H1 (cell line): ENCODE measurements around the gene DYDC2. TPM values are rescaled to one million over a fixed set of nuclear protein-coding genes. Genes with fewer than 3 reads are reported as not detected.

Experiments used
- CTCF ChIA-PET: fragments of 300-600 bp; sonication (Branson Sonifier 250); formaldehyde crosslinking; loops from one replicate; lab custom pipeline; 2021; ENCODE audit not compliant: partially characterized antibody; lab: Charles Lee
- POLR2A ChIA-PET: fragments of 300-600 bp; sonication (Branson Sonifier 250); formaldehyde crosslinking; loops from one replicate; lab custom pipeline; 2021; ENCODE audit warnings: inconsistent platforms; ENCODE audit not compliant: partially characterized antibody; lab: Charles Lee
- DNase-seq, 2 experiments: peaks; one replicate each; pipeline versions ENCODE4 v3.0.0 to v3.0.0-alpha.2; 2010 to 2022; ENCODE audit warnings: low spot score in 2 of 2, low read depth in 1 of 2, mixed read lengths in 1 of 2
- FAIRE-seq: peaks from 2 replicates; lab custom pipeline; 2011; peaks lifted over from hg19 to GRCh38; lab: Jason Lieb, UNC
- H2AFZ ChIP-seq: 2 replicates; pipeline ENCODE4 v1.8.1; 2012; ENCODE audit warnings: low read length, inconsistent platforms
- H2AK5ac ChIP-seq: 2 replicates; pipeline ENCODE4 v1.6.1; 2013; ENCODE audit warnings: low read depth, low read length
- H2BK120ac ChIP-seq: replicated peaks from 2 replicates; pipeline ENCODE3; 2013; ENCODE audit warnings: low read depth, low read length, inconsistent platforms
- H2BK12ac ChIP-seq: 2 replicates; pipeline ENCODE4 v1.6.1; 2013; ENCODE audit warnings: low read depth, low read length
- H2BK15ac ChIP-seq: 2 replicates; pipeline ENCODE4 v1.6.1; 2013; ENCODE audit warnings: low read length
- H2BK20ac ChIP-seq: 2 replicates; pipeline ENCODE4 v1.6.1; 2013; ENCODE audit warnings: low read length
- H2BK5ac ChIP-seq: 2 replicates; pipeline ENCODE4 v1.6.1; 2013; ENCODE audit warnings: low read depth, low read length
- H3K14ac ChIP-seq: 2 replicates; pipeline ENCODE4 v1.6.1; 2013; ENCODE audit warnings: inconsistent platforms; ENCODE audit not compliant: insufficient read length
- H3K18ac ChIP-seq: 2 replicates; pipeline ENCODE4 v1.6.1; 2013; ENCODE audit warnings: low read length; ENCODE audit errors: extremely low read depth
- H3K23ac ChIP-seq: 2 replicates; pipeline ENCODE4 v1.6.1; 2013; ENCODE audit warnings: inconsistent platforms; ENCODE audit not compliant: insufficient read length
- H3K23me2 ChIP-seq: 2 replicates; pipeline ENCODE4 v1.6.1; 2013; ENCODE audit warnings: low read depth, low read length
- H3K27ac ChIP-seq: 2 replicates; pipeline ENCODE4 v1.6.1; 2011; ENCODE audit warnings: low read depth, low read length, inconsistent platforms
- H3K27me3 ChIP-seq, 4 experiments: replicated peaks in 1 of 4; 1 replicate in 1 of 4; 2 replicates in 3 of 4; pipeline versions ENCODE4 v1.6.1 to v1.8.1; 2011 to 2013; ENCODE audit warnings: low read length in 3 of 4, mild to moderate bottlenecking in 3 of 4, inconsistent platforms in 2 of 4, mixed read lengths in 2 of 4, moderate library complexity in 1 of 4; ENCODE audit not compliant: control insufficient read depth in 3 of 4, insufficient read depth in 3 of 4; ENCODE audit errors: extremely low read depth in 1 of 4
- H3K36me3 ChIP-seq, 4 experiments: 2 replicates each; pipeline versions ENCODE4 v1.6.1 to v1.8.1; 2011 to 2013; ENCODE audit warnings: mild to moderate bottlenecking in 4 of 4, low read length in 3 of 4, moderate library complexity in 2 of 4, control low read depth in 1 of 4, inconsistent platforms in 1 of 4; ENCODE audit not compliant: insufficient read depth in 4 of 4, control insufficient read depth in 2 of 4
- H3K4ac ChIP-seq: replicated peaks from 2 replicates; pipeline ENCODE3; 2013; ENCODE audit warnings: low read length, low read depth, mixed read lengths, inconsistent platforms; ENCODE audit not compliant: insufficient read length
- H3K4me1 ChIP-seq, 4 experiments: replicated peaks in 1 of 4; 1 replicate in 1 of 4; 2 replicates in 3 of 4; pipeline versions ENCODE4 v1.6.1 to v1.8.1; 2011 to 2013; ENCODE audit warnings: low read length in 3 of 4, inconsistent platforms in 2 of 4, mixed read lengths in 1 of 4; ENCODE audit not compliant: insufficient read depth in 4 of 4, control insufficient read depth in 3 of 4
- H3K4me2 ChIP-seq, 2 experiments: 2 replicates each; pipeline versions ENCODE4 v1.6.1 to v1.8.1; 2011 to 2013; ENCODE audit warnings: low read depth in 2 of 2, low read length in 2 of 2, control low read depth in 1 of 2, inconsistent platforms in 1 of 2, mild to moderate bottlenecking in 1 of 2; ENCODE audit not compliant: insufficient read depth in 1 of 2
- H3K4me3 ChIP-seq, 4 experiments: fragments of 200-600, 300-600 bp in 1 of 4; sonication (generic), shearing (Covaris generic), sonication (Bioruptor Twin) in 1 of 4; 2 replicates each; pipeline versions ENCODE4 v1.5.1 to v1.8.1; 2011 to 2016; ENCODE audit warnings: low read length in 4 of 4, low read depth in 3 of 4, control low read depth in 2 of 4, inconsistent platforms in 2 of 4, mild to moderate bottlenecking in 2 of 4, mixed read lengths in 1 of 4, moderate library complexity in 1 of 4; ENCODE audit not compliant: insufficient read depth in 2 of 4; ENCODE audit errors: extremely low read depth in 1 of 4
- H3K56ac ChIP-seq: replicated peaks from 2 replicates; pipeline ENCODE3; 2013; ENCODE audit warnings: low read depth, mild to moderate bottlenecking, mixed read lengths, low read length, inconsistent platforms; ENCODE audit not compliant: insufficient read length
- H3K79me1 ChIP-seq: 2 replicates; pipeline ENCODE4 v1.6.1; 2013; ENCODE audit warnings: low read depth, low read length, control low read depth
- H3K79me2 ChIP-seq, 2 experiments: 2 replicates each; pipeline versions ENCODE4 v1.6.1 to v1.8.1; 2012 to 2013; ENCODE audit warnings: low read length in 2 of 2, mild to moderate bottlenecking in 2 of 2, inconsistent platforms in 1 of 2; ENCODE audit not compliant: insufficient read depth in 2 of 2, control insufficient read depth in 1 of 2
- H3K9ac ChIP-seq, 4 experiments: replicated peaks in 1 of 4; 1 replicate in 1 of 4; 2 replicates in 3 of 4; pipeline versions ENCODE4 v1.6.1 to v1.8.1; 2011 to 2013; ENCODE audit warnings: low read depth in 3 of 4, low read length in 3 of 4, control low read depth in 2 of 4, mild to moderate bottlenecking in 2 of 4, moderate library complexity in 2 of 4, inconsistent platforms in 1 of 4; ENCODE audit errors: extremely low read depth in 1 of 4
- H3K9me3 ChIP-seq, 2 experiments: 2 replicates each; pipeline versions ENCODE4 v1.6.1 to v1.8.1; 2012 to 2013; ENCODE audit warnings: mild to moderate bottlenecking in 2 of 2, moderate library complexity in 2 of 2, control low read depth in 1 of 2, inconsistent platforms in 1 of 2, low read depth in 1 of 2, low read length in 1 of 2, mixed read lengths in 1 of 2; ENCODE audit not compliant: insufficient read depth in 2 of 2
- H4K20me1 ChIP-seq, 2 experiments: replicated peaks in 1 of 2; 2 replicates each; pipeline versions ENCODE3 to v1.8.1; 2011 to 2013; ENCODE audit warnings: inconsistent platforms in 2 of 2, low read length in 2 of 2, mild to moderate bottlenecking in 1 of 2; ENCODE audit not compliant: insufficient read depth in 2 of 2, control insufficient read depth in 1 of 2
- H4K5ac ChIP-seq: 2 replicates; pipeline ENCODE4 v1.6.1; 2013; ENCODE audit warnings: low read length, low read depth, mixed read lengths, inconsistent platforms; ENCODE audit not compliant: insufficient read length
- H4K8ac ChIP-seq: 2 replicates; pipeline ENCODE4 v1.8.0; 2013; ENCODE audit warnings: mild to moderate bottlenecking, moderate library complexity, low read length, inconsistent platforms; ENCODE audit not compliant: insufficient read depth; ENCODE audit errors: extremely low read depth
- H4K91ac ChIP-seq: replicated peaks from 2 replicates; pipeline ENCODE3; 2013; ENCODE audit warnings: low read length, mixed read lengths, inconsistent platforms; ENCODE audit not compliant: insufficient read length
- CEBPB ChIP-seq: IDR thresholded peaks from 2 replicates; pipeline ENCODE4 v1.6.1; 2012; ENCODE audit warnings: low read depth, low read length
- CREB1 ChIP-seq: IDR thresholded peaks from 2 replicates; pipeline ENCODE4 v1.6.1; 2012; ENCODE audit warnings: inconsistent platforms
- FOSL1 ChIP-seq: IDR thresholded peaks from 2 replicates; pipeline ENCODE4 v1.6.1; 2011; ENCODE audit warnings: mild to moderate bottlenecking, low read depth, low read length, moderate library complexity; ENCODE audit not compliant: insufficient read depth
- JUND ChIP-seq: IDR thresholded peaks from 2 replicates; pipeline ENCODE4 v1.6.1; 2011; ENCODE audit warnings: mild to moderate bottlenecking, improper control_type of control experiment, low read length
- KDM1A ChIP-seq: fragments of 200-600, 300-600 bp; sonication (generic); IDR thresholded peaks from 2 replicates; pipeline ENCODE4 v1.7.1; 2016; ENCODE audit warnings: mild to moderate bottlenecking, low read length, borderline replicate concordance
- KDM4A ChIP-seq: IDR thresholded peaks from one replicate; pipeline ENCODE4 v1.7.1; 2012; ENCODE audit warnings: low read depth, mild to moderate bottlenecking, moderate library complexity, low read length, inconsistent platforms; ENCODE audit not compliant: severe bottlenecking
- NRF1 ChIP-seq: IDR thresholded peaks from 2 replicates; pipeline ENCODE4 v1.6.1; 2011; ENCODE audit warnings: mild to moderate bottlenecking, low read depth, low read length, improper control_type of control experiment
- SIX5 ChIP-seq: IDR thresholded peaks from 2 replicates; pipeline ENCODE4 v1.6.1; 2011; ENCODE audit warnings: mild to moderate bottlenecking, low read depth, low read length
- SP1 ChIP-seq: IDR thresholded peaks from 2 replicates; pipeline ENCODE4 v1.6.1; 2011; ENCODE audit warnings: low read depth, low read length
- TAF7 ChIP-seq: optimal IDR thresholded peaks from 2 replicates; pipeline ENCODE3; 2011; ENCODE audit warnings: low read depth, mild to moderate bottlenecking, inconsistent platforms, low read length, moderate library complexity, borderline replicate concordance
- WGBS, 2 experiments: shearing (Covaris generic) in 1 of 2; methylation state at CpG; one replicate each; pipeline versions ENCODE4 v1.1.6 to v1.1.7; 2013 to 2015; ENCODE audit warnings: low lambda C conversion rate in 2 of 2, mixed read lengths in 2 of 2, inconsistent platforms in 1 of 2, low coverage in 1 of 2, missing lambda C conversion rate in 1 of 2; ENCODE audit not compliant: insufficient replicate concordance in 2 of 2, insufficient coverage in 1 of 2, insufficient read length in 1 of 2; ENCODE audit errors: extremely low coverage in 1 of 2, missing lambda C conversion rate in 1 of 2; 5-methylcytosine and 5-hydroxymethylcytosine counted together
- polyA plus RNA-seq, 7 experiments: library from polyadenylated mRNA; depleted of rRNA in 3 of 7; stranded (reverse) in 5 of 7; unstranded in 2 of 7; fragments of >200 nt in 5 of 7; fragments of 200-250 nt in 2 of 7; gene quantifications; 1 replicate in 5 of 7; 2 replicates in 1 of 7; 4 replicates in 1 of 7; pipeline versions ENCODE4 v1.2.1 to v1.2.3, GENCODE V29; 2011 to 2013; ENCODE audit warnings: missing spikeins in 2 of 7, mixed read lengths in 2 of 7
- total RNA-seq: library from RNA; stranded (reverse); fragmentation: NEBNext Ultra II Directional; extraction: Animal tissue kit (Norgen Biotek cat#: 25700); gene quantifications from 2 replicates; pipeline ENCODE4 v1.2.1, GENCODE V29; 2021
- TF ChIP-seq, protein P1 (sequence below): IDR thresholded peaks from 2 replicates; pipeline ENCODE4 v1.6.1; 2012; ENCODE audit warnings: inconsistent platforms

Gene DYDC2
- total and polyA plus RNA-seq, 2 of the 8 experiments (the other 6 are each of a cell fraction or from before 2014, with no cell fraction given), result 1.5 to 5.2 TPM

DNA sequence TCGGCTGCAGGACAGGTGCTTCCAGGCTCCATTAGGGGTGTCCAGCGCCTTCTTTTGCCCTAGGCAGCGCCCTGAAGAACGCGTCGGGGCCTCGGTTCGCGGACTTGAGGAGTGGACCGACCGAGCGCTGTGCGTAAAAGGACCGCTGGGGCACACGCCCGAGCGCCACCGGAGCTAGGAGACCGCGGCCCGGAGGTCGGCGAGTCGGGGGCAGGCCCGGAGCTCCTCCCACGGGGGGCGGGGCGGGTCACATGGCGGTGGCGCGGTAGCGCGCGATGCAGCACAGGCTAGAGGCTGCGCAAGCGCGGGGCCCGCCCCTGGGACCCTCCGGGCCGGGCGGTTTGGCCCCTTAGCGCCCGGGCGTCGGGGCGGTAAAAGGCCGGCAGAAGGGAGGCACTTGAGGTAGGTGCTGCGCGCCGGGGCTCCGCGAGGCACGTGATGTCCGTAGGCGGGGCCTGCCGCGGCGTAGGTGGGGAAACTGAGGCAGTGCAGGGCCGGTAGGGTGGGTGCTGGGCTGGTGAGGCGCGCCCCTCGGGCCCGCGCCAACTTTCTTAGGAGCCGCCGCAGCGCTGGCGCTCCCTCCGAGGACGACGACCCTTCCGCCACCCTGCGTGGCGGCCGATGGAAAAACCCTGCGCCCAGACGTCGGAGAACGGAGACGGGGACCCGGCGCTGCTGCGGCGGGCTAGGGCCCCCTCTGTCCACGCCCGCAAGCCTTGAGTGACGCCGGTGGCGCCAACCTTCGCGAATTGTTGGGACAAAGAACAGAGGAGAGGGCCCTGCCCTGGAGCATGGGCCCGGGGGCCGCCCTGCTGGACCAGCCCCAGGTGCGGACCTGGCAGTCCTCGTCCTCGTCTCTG is 51.9 kb downstream of the DYDC2 start, which contains the start of gene PRXL2A:
TSS of gene PRXL2A (plus strand) at position 310 of the 860 bp plus-strand sequence. CDS start 11,917 bp downstream, outside the sequence.
- H2BK5ac ChIP-seq, result no peak within 1 kb of the TSS
- H3K4me3 ChIP-seq, result peak within 1 kb of the TSS; percentile 50 to 65 (median 60)
- H3K79me1 ChIP-seq, result no peaks in the 10 kb centered on the region; the same call in 1 of the 2 replicates
- H2BK120ac ChIP-seq, result no peak within 1 kb of the TSS
- DNase-seq (peak; percentile 50 to 97), FAIRE-seq (no peak)
- WGBS, 2 experiments, result 0% methylated on average over 63 of the region's 96 CpGs; no CpG with 5 or more reads in 1 of the 2 experiments
- H2BK15ac ChIP-seq, result no peak within 1 kb of the TSS; the same call in 1 of the 2 replicates
- peak within 1 kb of the TSS; percentile 76 to 85 for H3K4me2 ChIP-seq
- CTCF ChIA-PET, result interaction anchor here (0.8 to 3.8 kb wide), 11 partner anchors 11 to 97 kb away, joined by 3 to 21 read pairs (median 4); no protein-coding TSS in a partner anchor
- peak within 1 kb of the TSS; percentile 55 to 67 (median 60) for H3K9ac ChIP-seq
- no peaks in the 10 kb centered on the region; a peak in 2 of 8 replicates for H3K36me3 ChIP-seq
- peak within 1 kb of the TSS; percentile 91 for H3K18ac ChIP-seq
- H3K9me3 ChIP-seq, result no peaks in the 10 kb centered on the region
- peak within 1 kb of the TSS; percentile 25 for H4K91ac ChIP-seq
- H4K20me1 ChIP-seq, result peaks cover 11 to 14% of the 10 kb centered on the region in 2 experiments
- H4K5ac ChIP-seq, result peak within 1 kb of the TSS; percentile 39
- H3K56ac ChIP-seq, result no peak within 1 kb of the TSS
- H3K4me1 ChIP-seq, result peaks cover 0 to 5% (median 2%) of the 10 kb centered on the region in 4 experiments; a peak in 5 of 7 replicates
- peaks cover 0 to 10% (median 6%) of the 10 kb centered on the region in 4 experiments; a peak in 3 of 7 replicates for H3K27me3 ChIP-seq
- H3K79me2 ChIP-seq, result peaks cover 0 to 11% of the 10 kb centered on the region in 2 experiments; a peak in 1 of 4 replicates
- POLR2A ChIA-PET, result interaction anchor here (0.6 to 1.6 kb wide), 7 partner anchors 11 to 191 kb away, joined by 3 to 5 read pairs (median 3); partner anchors contain the start of gene TSPAN14
- H2AFZ ChIP-seq, result peak within 1 kb of the TSS; percentile 31
- H2AK5ac ChIP-seq, result no peak within 1 kb of the TSS
- peak within 1 kb of the TSS; percentile 81; the same call in 1 of the 2 replicates for H4K8ac ChIP-seq
- peaks cover 9% of the 10 kb centered on the region; the same call in 1 of the 2 replicates for H3K23me2 ChIP-seq
- 0 out of 2 replicates have a peak within 1 kb of the TSS, but pooled peaks have one; percentile 34 for H2BK20ac ChIP-seq
- 0 out of 2 replicates have a peak within 1 kb of the TSS, but pooled peaks have one; percentile 23 for H2BK12ac ChIP-seq
- no peak within 1 kb of the TSS for H3K27ac ChIP-seq
- H3K14ac ChIP-seq, result no peak within 1 kb of the TSS
- H3K4ac ChIP-seq, result peak within 1 kb of the TSS; percentile 6
- H3K23ac ChIP-seq, result no peak within 1 kb of the TSS
- no peak for TF ChIP-seq FOSL1
- TF ChIP-seq, protein P1, sequence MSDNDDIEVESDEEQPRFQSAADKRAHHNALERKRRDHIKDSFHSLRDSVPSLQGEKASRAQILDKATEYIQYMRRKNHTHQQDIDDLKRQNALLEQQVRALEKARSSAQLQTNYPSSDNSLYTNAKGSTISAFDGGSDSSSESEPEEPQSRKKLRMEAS, result peak; percentile 84
- peak; percentile 70 for TF ChIP-seq NRF1
- TF ChIP-seq SP1, result no peak
- no peak for TF ChIP-seq JUND
- TF ChIP-seq SIX5, result no peak
- TF ChIP-seq TAF7, result peak; percentile 37
- TF ChIP-seq CREB1, result peak; percentile 10; the same call in 1 of the 2 replicates
- peak; percentile 98 for TF ChIP-seq KDM4A
- 0 out of 2 replicates have a peak, but pooled peaks have one; percentile 52 for TF ChIP-seq KDM1A
- no peak for TF ChIP-seq CEBPB
